ENCODE data around the gene ZMYND15. TPM values are rescaled to one million over a fixed set of nuclear protein-coding genes. Genes with fewer than 3 reads are reported as not detected.

ZMYND15 gene
- polyA plus RNA-seq, 1 donor from 2014 or later = not detected

GRCh38 chr17:4708436-4708835 is 31.2 kb upstream of the ZMYND15 start:
- Histone ChIP-seq H3K4me3 (ENCODE audit: low read length) (no peak overlapping the region), H3K9ac (ENCODE audit: low read length) (no peak overlapping the region), H3F3A (ENCODE audit: insufficient read depth, low read length, poor library complexity, severe bottlenecking) (no peaks in the 10 kb centered on the region), H3K27me3 (ENCODE audit: insufficient read depth, low read depth, low read length) (no peaks in the 10 kb centered on the region), H3K4me2 (ENCODE audit: low read length) (no peak overlapping the region), H3K27ac (ENCODE audit: low read length) (no peak overlapping the region), H3K36me3 (ENCODE audit: insufficient read depth, low read length) (no peaks in the 10 kb centered on the region), H4K20me1 (ENCODE audit: insufficient read depth) (no peaks in the 10 kb centered on the region), H3K79me2 (replicated peaks; ENCODE audit: insufficient read depth, low read length) (peaks cover 15% of the 10 kb centered on the region), H3K9me2 (ENCODE audit: insufficient read depth, low read length) (no peaks in the 10 kb centered on the region), H2AFZ (ENCODE audit: low read depth, low read length) (no peak overlapping the region), H3K9me3 (ENCODE audit: low read length) (no peaks in the 10 kb centered on the region)
- TF ChIP-seq MXI1 (conservative IDR thresholded peaks at IDR 0.05; ENCODE audit: poor library complexity, severe bottlenecking) (no peak), POLR2AphosphoS5 (IDR thresholded peaks at IDR 0.05) (peak; percentile 17), CTCF (IDR thresholded peaks at IDR 0.05; ENCODE audit: poor library complexity, severe bottlenecking) (no peak), EZH2 (IDR thresholded peaks at IDR 0.05; ENCODE audit: borderline replicate concordance, insufficient read depth, low read length, poor library complexity, severe bottlenecking) (no peak)

- TF ChIP-seq MXI1 (conservative IDR thresholded peaks at IDR 0.05; ENCODE audit: poor library complexity, severe bottlenecking) (peak; percentile 95), REST (IDR thresholded peaks at IDR 0.05; ENCODE audit: borderline replicate concordance) (peak; percentile 60), SMC3 (conservative IDR thresholded peaks at IDR 0.05; ENCODE audit: poor library complexity) (peak; percentile 94), POLR2AphosphoS5 (IDR thresholded peaks at IDR 0.05) (peak; percentile 87), EZH2 (IDR thresholded peaks at IDR 0.05; ENCODE audit: borderline replicate concordance, insufficient read depth, low read length, poor library complexity, severe bottlenecking) (no peak), EP300 (conservative IDR thresholded peaks at IDR 0.05; ENCODE audit: poor library complexity, severe bottlenecking) (peak; percentile 39), CTCF (IDR thresholded peaks at IDR 0.05; ENCODE audit: poor library complexity, severe bottlenecking) (peak; percentile 93), TAF1 (IDR thresholded peaks at IDR 0.05; ENCODE audit: low read depth) (peak; percentile 22), RAD21 (conservative IDR thresholded peaks at IDR 0.05) (peak; percentile 89)
- H3K36me3 ChIP-seq (ENCODE audit: insufficient read depth, low read length) = no peaks in the 10 kb centered on the region
- H3K27ac ChIP-seq (ENCODE audit: low read length) = peak within 1 kb of the TSS; percentile 93
These were observed 29.6 kb upstream of the ZMYND15 start, which contains the start of gene ARRB2 for GRCh38 chr17:4709794-4710692. TSS of gene ARRB2 (plus strand) at chr17:4710632. CDS start at chr17:4710722, 90 bp downstream.

More at GRCh38 chr17:4709794-4710692, 29.6 kb upstream of the ZMYND15 start, which contains the start of gene ARRB2:
- Histone ChIP-seq H3K4me2 (ENCODE audit: low read length) (peak within 1 kb of the TSS; percentile 94), H3K9me2 (ENCODE audit: insufficient read depth, low read length) (no peaks in the 10 kb centered on the region), H3K79me2 (replicated peaks; ENCODE audit: insufficient read depth, low read length) (peaks cover 10% of the 10 kb centered on the region), H3K9me3 (ENCODE audit: low read length) (no peaks in the 10 kb centered on the region), H2AFZ (ENCODE audit: low read depth, low read length) (peak within 1 kb of the TSS; percentile 91), H3K4me3 (ENCODE audit: low read length) (peak within 1 kb of the TSS; percentile 94), H3K27me3 (ENCODE audit: insufficient read depth, low read depth, low read length) (no peaks in the 10 kb centered on the region), H3K9ac (ENCODE audit: low read length) (peak within 1 kb of the TSS; percentile 91), H3F3A (ENCODE audit: insufficient read depth, low read length, poor library complexity, severe bottlenecking) (no peaks in the 10 kb centered on the region), H4K20me1 (ENCODE audit: insufficient read depth) (no peaks in the 10 kb centered on the region)
